Mucosa of descending colon (tissue), 3 donors: ENCODE results near the gene CADM1. TPM values are rescaled to one million over a fixed set of nuclear protein-coding genes. Genes with fewer than 3 reads are reported as not detected.

ENCODE experiments used
- ATAC-seq: fragments of 200-7000 bp; cut with Tn5 transposase; one replicate; pipeline ENCODE4 v1.9.1; 2020; ENCODE audit warnings: mild to moderate bottlenecking, moderate library complexity
- DNase-seq, 3 donors: peaks; one replicate each; pipeline ENCODE4 v3.0.0-alpha.2; 2020
- H3K36me3 ChIP-seq: fragments of 200-600 bp; one replicate; pipeline ENCODE4 v1.8.0; 2021; ENCODE audit warnings: low read depth, mild to moderate bottlenecking
- H3K4me1 ChIP-seq: fragments of 200-600 bp; one replicate; pipeline ENCODE4 v1.8.0; 2021; ENCODE audit warnings: low read depth, mild to moderate bottlenecking
- H3K4me3 ChIP-seq: fragments of 200-600 bp; one replicate; pipeline ENCODE4 v1.8.0; 2021; ENCODE audit warnings: mild to moderate bottlenecking
- H3K9me3 ChIP-seq: fragments of 200-600 bp; one replicate; pipeline ENCODE4 v1.8.0; 2021; ENCODE audit warnings: mild to moderate bottlenecking
- intact Hi-C, 2 donors: fragments of 100-400 bp; cut with DNase I in 1 of 2; cut with micrococcal nuclease in 1 of 2; formaldehyde crosslinking; loops; one replicate each; pipeline versions ENCODE4 v1.11.0 to v1.11.1; 2022; cut with DNase I, micrococcal nuclease
- total RNA-seq, 3 donors: library from RNA; stranded (reverse); fragmentation: NEBNext Ultra II Directional in 2 of 3; extraction: Animal tissue kit (Norgen Biotek cat#: 25700) in 2 of 3; gene quantifications; one replicate each; pipeline versions ENCODE4 v1.2.1 to v1.2.4, GENCODE V29; 2021 to 2023
- TF ChIP-seq, protein P1 (sequence below): fragments of 200-600 bp; IDR thresholded peaks from one replicate; pipeline ENCODE4 v1.8.0; 2022; ENCODE audit warnings: antibody characterized with exemption, mild to moderate bottlenecking
- donor health status: DM: no; HTN: no; CAD: no; lungs with moderate emphysema.
- donor health status: DM: no; HTN: no; CAD: no.
- donor health status: DM: no; HTN: yes; CAD: no.

Gene CADM1
- total RNA-seq, 3 donors from 2014 or later = 4.3 to 20.2 (median 7.2) TPM

GRCh38 chr11:115385226-115385625 is 119.0 kb downstream of the CADM1 start:
- no peak overlapping the region for H3K4me3 ChIP-seq
- H3K36me3 ChIP-seq = no peaks in the 10 kb centered on the region
- H3K9me3 ChIP-seq = no peaks in the 10 kb centered on the region
- TF ChIP-seq, protein P1, sequence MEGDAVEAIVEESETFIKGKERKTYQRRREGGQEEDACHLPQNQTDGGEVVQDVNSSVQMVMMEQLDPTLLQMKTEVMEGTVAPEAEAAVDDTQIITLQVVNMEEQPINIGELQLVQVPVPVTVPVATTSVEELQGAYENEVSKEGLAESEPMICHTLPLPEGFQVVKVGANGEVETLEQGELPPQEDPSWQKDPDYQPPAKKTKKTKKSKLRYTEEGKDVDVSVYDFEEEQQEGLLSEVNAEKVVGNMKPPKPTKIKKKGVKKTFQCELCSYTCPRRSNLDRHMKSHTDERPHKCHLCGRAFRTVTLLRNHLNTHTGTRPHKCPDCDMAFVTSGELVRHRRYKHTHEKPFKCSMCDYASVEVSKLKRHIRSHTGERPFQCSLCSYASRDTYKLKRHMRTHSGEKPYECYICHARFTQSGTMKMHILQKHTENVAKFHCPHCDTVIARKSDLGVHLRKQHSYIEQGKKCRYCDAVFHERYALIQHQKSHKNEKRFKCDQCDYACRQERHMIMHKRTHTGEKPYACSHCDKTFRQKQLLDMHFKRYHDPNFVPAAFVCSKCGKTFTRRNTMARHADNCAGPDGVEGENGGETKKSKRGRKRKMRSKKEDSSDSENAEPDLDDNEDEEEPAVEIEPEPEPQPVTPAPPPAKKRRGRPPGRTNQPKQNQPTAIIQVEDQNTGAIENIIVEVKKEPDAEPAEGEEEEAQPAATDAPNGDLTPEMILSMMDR = no peak
- intact Hi-C loops = no loop called here
- DNase-seq (no peak), ATAC-seq (no peak)
- no peaks in the 10 kb centered on the region for H3K4me1 ChIP-seq

GRCh38 chr11:115384236-115384635 is 120.0 kb downstream of the CADM1 start:
- Histone ChIP-seq H3K9me3 (no peaks in the 10 kb centered on the region), H3K4me1 (no peaks in the 10 kb centered on the region), H3K36me3 (no peaks in the 10 kb centered on the region), H3K4me3 (no peak overlapping the region)
- ATAC-seq (no peak), DNase-seq (no peak)
- intact Hi-C loops = no loop called here
- TF ChIP-seq, protein P1 = no peak

DNA sequence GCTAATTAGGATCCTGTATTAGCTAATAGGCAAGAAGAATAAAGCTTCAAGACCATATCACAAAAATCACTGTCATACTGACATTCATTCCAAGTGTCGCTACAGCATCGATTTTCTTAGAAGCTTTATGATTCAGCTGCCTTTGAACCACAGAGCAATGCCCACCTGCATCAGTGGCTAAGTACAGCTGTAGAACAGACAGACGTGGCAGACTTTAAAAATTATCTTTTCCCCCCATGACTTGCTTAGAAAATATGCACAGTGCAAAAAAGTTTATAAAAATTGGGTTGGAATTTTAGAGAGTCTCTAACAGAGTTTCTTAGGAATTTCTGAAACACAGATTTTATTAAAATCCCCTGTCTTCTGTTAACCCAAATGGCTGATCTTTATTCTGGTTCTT is 120.8 kb downstream of the CADM1 start:
- intact Hi-C loops = no loop called here
- Histone ChIP-seq H3K9me3 (no peaks in the 10 kb centered on the region), H3K4me3 (no peak overlapping the region), H3K4me1 (no peaks in the 10 kb centered on the region), H3K36me3 (no peaks in the 10 kb centered on the region)
- ATAC-seq (no peak), DNase-seq (no peak)
- TF ChIP-seq, protein P1 = no peak

DNA sequence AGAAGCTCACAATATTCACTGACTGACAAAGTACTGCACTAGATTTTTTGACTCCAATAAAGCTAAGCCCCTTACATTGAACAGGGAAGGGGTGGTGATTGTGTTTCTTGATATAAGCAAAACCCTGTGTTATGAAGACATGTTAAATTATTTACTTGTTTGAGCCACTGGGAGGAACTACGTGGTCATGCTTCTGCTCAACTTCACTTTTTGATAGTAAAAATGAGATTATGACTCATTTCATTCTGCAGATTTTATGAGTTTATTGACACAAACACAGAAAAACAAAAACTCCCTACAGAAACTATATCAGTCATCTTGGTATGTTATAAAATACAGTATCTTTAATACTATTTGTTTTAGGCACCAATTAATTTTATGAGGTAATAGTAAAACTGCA is 124.7 kb downstream of the CADM1 start:
- no peak for ATAC-seq
- H3K4me1 ChIP-seq = no peaks in the 10 kb centered on the region
- no peaks in the 10 kb centered on the region for H3K36me3 ChIP-seq
- TF ChIP-seq, protein P1 = no peak
- intact Hi-C loops = no loop called here
- no peak for DNase-seq
- H3K9me3 ChIP-seq = no peaks in the 10 kb centered on the region
- no peak overlapping the region for H3K4me3 ChIP-seq

DNA sequence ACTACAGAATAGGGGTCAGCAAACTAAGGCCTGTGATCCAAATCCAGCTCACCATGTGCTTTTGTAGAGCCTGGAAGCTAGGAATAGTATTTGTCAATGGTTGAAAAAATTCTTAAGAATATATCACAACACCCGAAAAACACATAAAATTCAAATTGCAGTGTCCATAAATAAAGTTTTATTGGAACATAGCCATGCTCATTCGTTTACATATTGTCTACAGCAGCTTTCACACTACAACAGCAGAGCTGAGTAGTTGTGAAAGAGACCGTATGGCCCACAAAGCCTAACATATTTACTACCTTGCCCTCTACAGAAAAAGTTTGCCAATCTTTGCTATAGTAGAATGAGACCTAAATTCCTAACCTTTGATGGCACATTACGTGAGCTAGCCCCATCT is 125.7 kb downstream of the CADM1 start:
- intact Hi-C loops = no loop called here
- no peaks in the 10 kb centered on the region for H3K36me3 ChIP-seq
- ATAC-seq (no peak), DNase-seq (no peak)
- H3K9me3 ChIP-seq = no peaks in the 10 kb centered on the region
- H3K4me1 ChIP-seq = no peaks in the 10 kb centered on the region
- TF ChIP-seq, protein P1 = no peak
- H3K4me3 ChIP-seq = no peak overlapping the region

DNA sequence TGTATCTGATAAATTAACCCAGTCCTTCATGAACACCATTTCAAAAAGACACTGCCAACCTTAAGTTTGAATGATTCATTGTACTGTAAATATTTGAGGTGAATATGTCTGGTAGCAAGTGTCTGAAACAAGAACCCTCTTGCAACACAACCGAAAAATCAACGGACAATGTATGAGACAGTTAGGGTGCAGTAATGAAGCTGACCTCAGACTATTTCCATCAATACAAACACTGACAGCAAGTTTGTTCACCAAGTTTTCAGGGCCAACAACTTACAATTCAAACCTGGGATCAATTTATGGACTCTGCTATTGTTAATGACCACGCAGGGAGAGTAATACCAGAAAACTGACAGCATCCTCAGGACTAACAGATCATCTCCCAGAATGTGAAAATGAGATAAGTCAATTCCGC is 126.3 kb downstream of the CADM1 start:
- H3K36me3 ChIP-seq = no peaks in the 10 kb centered on the region
- TF ChIP-seq, protein P1 = no peak
- no peak for DNase-seq
- ATAC-seq = no peak
- H3K4me1 ChIP-seq = no peaks in the 10 kb centered on the region
- H3K4me3 ChIP-seq = no peak overlapping the region
- intact Hi-C loops = no loop called here
- H3K9me3 ChIP-seq = no peaks in the 10 kb centered on the region
